Liver (tissue), 9 donors: ENCODE data around the gene ATF7IP. TPM values are rescaled to one million over a fixed set of nuclear protein-coding genes. Genes with fewer than 3 reads are reported as not detected.

ENCODE experiments used
- DNase-seq: peaks from one replicate; pipeline ENCODE4 v3.0.0-alpha.2; 2017; ENCODE audit warnings: low spot score
- H3K27ac ChIP-seq, 2 donors: one replicate each; pipeline ENCODE4 v1.7.0; 2013; ENCODE audit warnings: inconsistent platforms in 2 of 2, low read length in 2 of 2, control low read depth in 1 of 2, low read depth in 1 of 2, mild to moderate bottlenecking in 1 of 2
- H3K27me3 ChIP-seq, 4 donors: one replicate each; pipeline versions ENCODE4 v1.6.1 to v1.7.0; 2013; ENCODE audit warnings: low read length in 3 of 4, inconsistent platforms in 1 of 4, mild to moderate bottlenecking in 1 of 4, moderate library complexity in 1 of 4; ENCODE audit not compliant: control insufficient read depth in 4 of 4, insufficient read depth in 4 of 4
- H3K36me3 ChIP-seq, 4 donors: one replicate each; pipeline versions ENCODE4 v1.6.1 to v1.7.0; 2013; ENCODE audit warnings: low read length in 3 of 4, mild to moderate bottlenecking in 3 of 4, low read depth in 1 of 4, moderate library complexity in 1 of 4; ENCODE audit not compliant: control insufficient read depth in 4 of 4, insufficient read depth in 3 of 4
- H3K4me1 ChIP-seq, 4 donors: one replicate each; pipeline versions ENCODE4 v1.6.1 to v1.7.0; 2013; ENCODE audit warnings: low read length in 3 of 4, mild to moderate bottlenecking in 3 of 4, moderate library complexity in 1 of 4; ENCODE audit not compliant: control insufficient read depth in 4 of 4, insufficient read depth in 4 of 4
- H3K4me3 ChIP-seq, 3 donors: one replicate each; pipeline versions ENCODE4 v1.6.1 to v1.7.0; 2013; ENCODE audit warnings: low read length in 3 of 3, control low read depth in 1 of 3, low read depth in 1 of 3, mild to moderate bottlenecking in 1 of 3
- H3K9ac ChIP-seq, 2 donors: one replicate each; pipeline ENCODE4 v1.7.0; 2013; ENCODE audit warnings: low read length in 2 of 2, mild to moderate bottlenecking in 2 of 2, moderate library complexity in 2 of 2, control low read depth in 1 of 2, low read depth in 1 of 2
- H3K9me3 ChIP-seq, 4 donors: one replicate each; pipeline versions ENCODE4 v1.6.1 to v1.7.0; 2013; ENCODE audit warnings: low read length in 3 of 4; ENCODE audit not compliant: control insufficient read depth in 4 of 4
- EGR1 ChIP-seq, 2 donors: IDR thresholded peaks; 2 replicates each; pipeline ENCODE4 v1.6.1; 2016 to 2018; ENCODE audit warnings: antibody characterized with exemption in 2 of 2, low read depth in 2 of 2
- FOXA1 ChIP-seq: IDR thresholded peaks from 2 replicates; pipeline ENCODE4 v1.6.1; 2016; ENCODE audit warnings: antibody characterized with exemption
- GABPA ChIP-seq, 2 donors: IDR thresholded peaks in 1 of 2; conservative IDR thresholded peaks in 1 of 2; 2 replicates each; pipeline ENCODE4 v1.6.1; 2016; ENCODE audit warnings: antibody characterized with exemption in 2 of 2, mild to moderate bottlenecking in 1 of 2, moderate library complexity in 1 of 2
- HNF4A ChIP-seq, 2 donors: conservative IDR thresholded peaks; 2 replicates each; pipeline ENCODE4 v1.6.1; 2016; ENCODE audit warnings: antibody characterized with exemption in 2 of 2, mild to moderate bottlenecking in 2 of 2
- JUND ChIP-seq, 2 donors: IDR thresholded peaks; 2 replicates each; pipeline ENCODE4 v1.6.1; 2016; ENCODE audit warnings: antibody characterized with exemption in 2 of 2
- MAX ChIP-seq: IDR thresholded peaks from 2 replicates; pipeline ENCODE4 v1.6.1; 2016; ENCODE audit warnings: antibody characterized with exemption
- NR2F2 ChIP-seq: IDR thresholded peaks from 2 replicates; pipeline ENCODE4 v1.6.1; 2016; ENCODE audit warnings: antibody characterized with exemption
- RAD21 ChIP-seq, 2 donors: IDR thresholded peaks; 2 replicates each; pipeline ENCODE4 v1.6.1; 2016; ENCODE audit warnings: antibody characterized with exemption in 2 of 2, mild to moderate bottlenecking in 2 of 2
- RXRA ChIP-seq, 2 donors: IDR thresholded peaks; 2 replicates each; pipeline ENCODE4 v1.6.1; 2017 to 2018; ENCODE audit warnings: antibody characterized with exemption in 2 of 2, mild to moderate bottlenecking in 1 of 2
- SP1 ChIP-seq: IDR thresholded peaks from 2 replicates; pipeline ENCODE4 v1.6.1; 2018; ENCODE audit warnings: antibody characterized with exemption, mild to moderate bottlenecking
- TAF1 ChIP-seq: conservative IDR thresholded peaks from 2 replicates; pipeline ENCODE4 v1.6.1; 2016; ENCODE audit warnings: antibody characterized with exemption, mild to moderate bottlenecking
- YY1 ChIP-seq: IDR thresholded peaks from 2 replicates; pipeline ENCODE4 v1.6.1; 2016; ENCODE audit warnings: antibody characterized with exemption, mild to moderate bottlenecking
- ZBTB33 ChIP-seq: IDR thresholded peaks from 2 replicates; pipeline ENCODE4 v1.6.1; 2016; ENCODE audit warnings: antibody characterized with exemption
- WGBS: extraction: QIAGEN DNeasy Blood & Tissue Kit; methylation state at CpG from one replicate; pipeline ENCODE4 v1.1.7; 2013; 5-methylcytosine and 5-hydroxymethylcytosine counted together
- polyA plus RNA-seq, 2 donors: library from polyadenylated mRNA; stranded (reverse) in 1 of 2; unstranded in 1 of 2; fragments of 200-250 nt in 1 of 2; fragments of >200 nt in 1 of 2; fragmentation: Nextera tagmentation in 1 of 2; extraction: Ambion mirVana in 1 of 2; gene quantifications; one replicate each; pipeline versions ENCODE4 v1.2.1 to v1.2.3, GENCODE V29; 2013 to 2015
- total RNA-seq, 2 donors: library from RNA; depleted of rRNA; stranded (reverse); fragments of >200 nt; gene quantifications; one replicate each; pipeline ENCODE4 v1.2.3, GENCODE V29; 2014
- TF ChIP-seq, protein P1 (sequence below): IDR thresholded peaks from 2 replicates; pipeline ENCODE4 v1.6.1; 2016; ENCODE audit warnings: antibody characterized with exemption
- TF ChIP-seq, protein P2 (sequence below): IDR thresholded peaks from 2 replicates; pipeline ENCODE4 v1.6.1; 2016; ENCODE audit warnings: antibody characterized with exemption, mild to moderate bottlenecking
- donor health status: healthy.
- donor health status: healthy.
- donor health status: healthy.
- donor health status: healthy.
- donor health status: healthy.

ATF7IP gene
- total and polyA plus RNA-seq, 4 donors: 3.9 to 25.6 (median 19.9) TPM

DNA sequence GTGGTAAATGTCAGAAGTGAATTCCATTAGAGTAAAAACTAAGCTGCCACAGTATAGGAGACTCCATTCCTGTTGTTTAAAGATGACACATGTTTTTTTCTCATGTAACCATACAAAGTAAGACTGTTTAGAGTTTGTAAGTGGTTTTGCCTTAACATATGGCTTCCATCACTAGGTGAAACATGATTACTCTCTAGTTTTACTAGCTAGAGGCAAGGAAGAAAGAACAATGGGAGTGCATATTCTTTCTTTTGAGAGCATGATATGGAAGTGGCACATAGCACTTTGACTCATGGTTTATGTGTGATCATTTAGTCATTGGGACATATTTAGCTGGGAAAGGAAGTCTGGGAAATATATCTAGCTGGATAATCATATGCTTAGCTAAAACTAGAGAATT is 7.7 kb downstream of the ATF7IP start:
- no peaks in the 10 kb centered on the region for H3K27me3 ChIP-seq
- H3K27ac ChIP-seq: no peak overlapping the region
- H3K9me3 ChIP-seq: no peaks in the 10 kb centered on the region
- no peak overlapping the region for H3K4me3 ChIP-seq
- peaks cover 0 to 2% (median 0%) of the 10 kb centered on the region in 4 donors for H3K4me1 ChIP-seq
- H3K9ac ChIP-seq: no peak overlapping the region
- TF ChIP-seq YY1: no peak
- TF ChIP-seq MAX: no peak
- no peak for TF ChIP-seq SP1
- TF ChIP-seq RXRA (IDR thresholded peaks at IDR 0.05): no peak
- TF ChIP-seq, protein P1, sequence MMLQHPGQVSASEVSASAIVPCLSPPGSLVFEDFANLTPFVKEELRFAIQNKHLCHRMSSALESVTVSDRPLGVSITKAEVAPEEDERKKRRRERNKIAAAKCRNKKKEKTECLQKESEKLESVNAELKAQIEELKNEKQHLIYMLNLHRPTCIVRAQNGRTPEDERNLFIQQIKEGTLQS: no peak
- TF ChIP-seq, protein P2, sequence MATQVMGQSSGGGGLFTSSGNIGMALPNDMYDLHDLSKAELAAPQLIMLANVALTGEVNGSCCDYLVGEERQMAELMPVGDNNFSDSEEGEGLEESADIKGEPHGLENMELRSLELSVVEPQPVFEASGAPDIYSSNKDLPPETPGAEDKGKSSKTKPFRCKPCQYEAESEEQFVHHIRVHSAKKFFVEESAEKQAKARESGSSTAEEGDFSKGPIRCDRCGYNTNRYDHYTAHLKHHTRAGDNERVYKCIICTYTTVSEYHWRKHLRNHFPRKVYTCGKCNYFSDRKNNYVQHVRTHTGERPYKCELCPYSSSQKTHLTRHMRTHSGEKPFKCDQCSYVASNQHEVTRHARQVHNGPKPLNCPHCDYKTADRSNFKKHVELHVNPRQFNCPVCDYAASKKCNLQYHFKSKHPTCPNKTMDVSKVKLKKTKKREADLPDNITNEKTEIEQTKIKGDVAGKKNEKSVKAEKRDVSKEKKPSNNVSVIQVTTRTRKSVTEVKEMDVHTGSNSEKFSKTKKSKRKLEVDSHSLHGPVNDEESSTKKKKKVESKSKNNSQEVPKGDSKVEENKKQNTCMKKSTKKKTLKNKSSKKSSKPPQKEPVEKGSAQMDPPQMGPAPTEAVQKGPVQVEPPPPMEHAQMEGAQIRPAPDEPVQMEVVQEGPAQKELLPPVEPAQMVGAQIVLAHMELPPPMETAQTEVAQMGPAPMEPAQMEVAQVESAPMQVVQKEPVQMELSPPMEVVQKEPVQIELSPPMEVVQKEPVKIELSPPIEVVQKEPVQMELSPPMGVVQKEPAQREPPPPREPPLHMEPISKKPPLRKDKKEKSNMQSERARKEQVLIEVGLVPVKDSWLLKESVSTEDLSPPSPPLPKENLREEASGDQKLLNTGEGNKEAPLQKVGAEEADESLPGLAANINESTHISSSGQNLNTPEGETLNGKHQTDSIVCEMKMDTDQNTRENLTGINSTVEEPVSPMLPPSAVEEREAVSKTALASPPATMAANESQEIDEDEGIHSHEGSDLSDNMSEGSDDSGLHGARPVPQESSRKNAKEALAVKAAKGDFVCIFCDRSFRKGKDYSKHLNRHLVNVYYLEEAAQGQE: no peak
- DNase-seq: no peak
- H3K36me3 ChIP-seq: no peaks in the 10 kb centered on the region

DNA sequence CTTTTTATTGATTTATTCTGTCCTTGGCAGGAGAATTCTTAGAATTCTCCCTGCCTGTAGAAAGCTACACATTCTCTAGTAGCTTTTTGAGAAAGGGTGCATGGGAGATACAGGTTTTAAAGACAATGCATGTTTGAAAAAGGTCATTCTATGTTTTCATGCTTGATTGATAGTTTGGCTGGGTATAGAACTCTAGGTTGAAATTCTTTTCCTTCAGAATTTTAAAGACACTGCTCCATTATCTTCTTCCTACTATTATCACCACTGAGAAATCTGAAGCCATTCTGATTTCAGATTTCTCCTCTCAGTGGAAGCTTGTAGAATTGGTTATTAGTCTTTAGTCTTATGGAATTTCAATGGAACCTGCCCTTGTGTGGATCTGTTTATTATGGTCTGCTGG is 14.0 kb downstream of the ATF7IP start:
- Histone ChIP-seq H3K27me3 (no peaks in the 10 kb centered on the region), H3K4me1 (peaks cover 6 to 18% (median 8%) of the 10 kb centered on the region in 4 donors), H3K9ac (no peak overlapping the region), H3K27ac (no peak overlapping the region), H3K9me3 (peaks cover 0 to 11% (median 8%) of the 10 kb centered on the region in 4 donors), H3K4me3 (no peak overlapping the region), H3K36me3 (no peaks in the 10 kb centered on the region)
- TF ChIP-seq TAF1 (no peak), HNF4A (conservative IDR thresholded peaks at IDR 0.05) (no peak), YY1 (no peak), FOXA1 (no peak), EGR1 (IDR thresholded peaks at IDR 0.05; ENCODE audit: low read depth in 2 of 2) (no peak)
- no peak for DNase-seq

GRCh38 chr12:14384783-14385638 is 19.5 kb downstream of the ATF7IP start:
- Histone ChIP-seq H3K27me3 (no peaks in the 10 kb centered on the region), H3K9me3 (peaks cover 0 to 1% (median under 1%) of the 10 kb centered on the region in 4 donors), H3K4me1 (peaks cover 7 to 38% (median 21%) of the 10 kb centered on the region in 4 donors), H3K36me3 (no peaks in the 10 kb centered on the region), H3K9ac (peak overlapping the region; percentile 15 to 66), H3K27ac (peak overlapping the region; percentile 1 to 30), H3K4me3 (peak overlapping the region; percentile 8 to 34 (median 17))
- WGBS: 5% methylated on average over 2 of the region's 2 CpGs
- peak; percentile 66 for DNase-seq
- no peak for TF ChIP-seq TAF1
- peak; percentile 11 for TF ChIP-seq NR2F2
- TF ChIP-seq, protein P2: peak; percentile 44
- TF ChIP-seq EGR1 (IDR thresholded peaks at IDR 0.05; ENCODE audit: low read depth in 2 of 2): no peak
- peak in 1 of 2 donors; percentile 15 for TF ChIP-seq JUND (IDR thresholded peaks at IDR 0.05)
- peak; percentile 99 for TF ChIP-seq YY1
- peak; percentile 29 to 57 for TF ChIP-seq RAD21 (IDR thresholded peaks at IDR 0.05)
- TF ChIP-seq MAX: peak; percentile 78
- peak; percentile 87 to 89 for TF ChIP-seq HNF4A (conservative IDR thresholded peaks at IDR 0.05)
- peak; percentile 80 for TF ChIP-seq ZBTB33
- peak; percentile 81 for TF ChIP-seq SP1
- TF ChIP-seq GABPA (IDR thresholded peaks at IDR 0.05 in 1 of 2, conservative IDR thresholded peaks at IDR 0.05 in 1 of 2): no peak
- TF ChIP-seq RXRA (IDR thresholded peaks at IDR 0.05): peak; percentile 38 to 49
